Panc1 (cell line): ENCODE results near the gene PEX7. TPM values are rescaled to one million over a fixed set of nuclear protein-coding genes. Genes with fewer than 3 reads are reported as not detected.

Experiments
- ATAC-seq: fragments of 200-7000 bp; cut with Tn5 transposase; 2 replicates; pipeline ENCODE4 v1.9.1; 2020; ENCODE audit warnings: mild to moderate bottlenecking, moderate library complexity
- BruUV-seq: library from RNA; stranded (reverse); fragments of 400-500 nt; replicated peaks from 2 replicates; lab custom pipeline; 2021; lab: Mats Ljungman, UMichigan
- CTCF ChIA-PET: fragments of 300-600 bp; sonication (Branson Sonifier 250); formaldehyde crosslinking; loops from one replicate; lab custom pipeline; 2022; ENCODE audit warnings: antibody characterized with exemption; lab: Charles Lee
- POLR2A ChIA-PET: fragments of 300-600 bp; sonication (Branson Sonifier 250); formaldehyde crosslinking; loops from one replicate; lab custom pipeline; 2022; ENCODE audit warnings: antibody characterized with exemption; lab: Charles Lee
- DNase-seq: peaks from one replicate; pipeline ENCODE4 v3.0.0-alpha.2; 2010; ENCODE audit warnings: low read depth, low spot score
- H3K27ac ChIP-seq: 2 replicates; pipeline ENCODE4 v1.5.1; 2011; ENCODE audit warnings: mild to moderate bottlenecking, low read length, inconsistent platforms
- H3K27me3 ChIP-seq: fragments of 200-500 bp; sonication (Bioruptor generic); 2 replicates; pipeline ENCODE4 v1.6.0; 2014; ENCODE audit warnings: low read length, inconsistent platforms; ENCODE audit not compliant: control insufficient read depth, insufficient read depth
- H3K36me3 ChIP-seq: fragments of 200-500 bp; sonication (Bioruptor generic); 2 replicates; pipeline ENCODE4 v1.5.1; 2014; ENCODE audit warnings: inconsistent platforms, mild to moderate bottlenecking, low read length, moderate library complexity; ENCODE audit not compliant: control insufficient read depth, insufficient read depth
- H3K4me1 ChIP-seq: 2 replicates; pipeline ENCODE4 v1.5.1; 2011; ENCODE audit warnings: inconsistent platforms, mild to moderate bottlenecking, low read length, moderate library complexity; ENCODE audit not compliant: control insufficient read depth, insufficient read depth
- H3K4me3 ChIP-seq, 2 experiments: 2 replicates each; pipeline ENCODE4 v1.5.1; 2011 to 2012; ENCODE audit warnings: low read depth in 2 of 2, low read length in 2 of 2, mild to moderate bottlenecking in 2 of 2, inconsistent platforms in 1 of 2, moderate library complexity in 1 of 2
- H3K9me3 ChIP-seq: fragments of 200-500 bp; sonication (Bioruptor generic); 2 replicates; pipeline ENCODE4 v1.5.1; 2014; ENCODE audit warnings: low read depth, mild to moderate bottlenecking, inconsistent platforms, low read length, moderate library complexity; ENCODE audit not compliant: control insufficient read depth, insufficient read depth
- POLR2AphosphoS5 ChIP-seq: IDR thresholded peaks from 2 replicates; pipeline ENCODE4 v1.6.1; 2012; ENCODE audit warnings: mild to moderate bottlenecking, low read depth, low read length, moderate library complexity
- SIN3A ChIP-seq: IDR thresholded peaks from 2 replicates; pipeline ENCODE4 v1.6.1; 2012; ENCODE audit warnings: low read depth, mild to moderate bottlenecking, low read length, moderate library complexity, borderline replicate concordance; ENCODE audit not compliant: insufficient read depth
- TCF7L2 ChIP-seq: IDR thresholded peaks from 2 replicates; pipeline ENCODE4 v1.6.1; 2011; ENCODE audit warnings: mild to moderate bottlenecking, low read depth, low read length, inconsistent platforms
- in situ Hi-C: cut with HindIII; loops from 2 replicates; pipeline ENCODE4 v1.10.0; 2016; ENCODE audit warnings: low sequenced_read_pairs, low pct_unique_long_range_greater_than_20kb
- intact Hi-C: fragments of 100-400 bp; cut with micrococcal nuclease; formaldehyde crosslinking; loops from one replicate; pipeline ENCODE4 v1.10.0; 2022; ENCODE audit not compliant: unreplicated experiment
- total RNA-seq: library from RNA; stranded (reverse); gene quantifications from one replicate; pipeline ENCODE4 v1.2.1, GENCODE V29; 2021; ENCODE audit not compliant: unreplicated experiment
- TF ChIP-seq, protein P1 (sequence below): fragments of 450-650 bp; IDR thresholded peaks from 2 replicates; pipeline ENCODE4 v1.5.1; 2017; ENCODE audit warnings: mild to moderate bottlenecking
- TF ChIP-seq, protein P2 (sequence below), 2 experiments: IDR thresholded peaks; 2 replicates each; pipeline ENCODE4 v1.6.1; 2011 to 2012; ENCODE audit warnings: low read depth in 2 of 2, control low read depth in 1 of 2, low read length in 1 of 2, mild to moderate bottlenecking in 1 of 2, moderate library complexity in 1 of 2; ENCODE audit not compliant: insufficient read depth in 1 of 2

The PEX7 gene
- total RNA-seq, 1 experiment from 2014 or later: 8.8 TPM

DNA sequence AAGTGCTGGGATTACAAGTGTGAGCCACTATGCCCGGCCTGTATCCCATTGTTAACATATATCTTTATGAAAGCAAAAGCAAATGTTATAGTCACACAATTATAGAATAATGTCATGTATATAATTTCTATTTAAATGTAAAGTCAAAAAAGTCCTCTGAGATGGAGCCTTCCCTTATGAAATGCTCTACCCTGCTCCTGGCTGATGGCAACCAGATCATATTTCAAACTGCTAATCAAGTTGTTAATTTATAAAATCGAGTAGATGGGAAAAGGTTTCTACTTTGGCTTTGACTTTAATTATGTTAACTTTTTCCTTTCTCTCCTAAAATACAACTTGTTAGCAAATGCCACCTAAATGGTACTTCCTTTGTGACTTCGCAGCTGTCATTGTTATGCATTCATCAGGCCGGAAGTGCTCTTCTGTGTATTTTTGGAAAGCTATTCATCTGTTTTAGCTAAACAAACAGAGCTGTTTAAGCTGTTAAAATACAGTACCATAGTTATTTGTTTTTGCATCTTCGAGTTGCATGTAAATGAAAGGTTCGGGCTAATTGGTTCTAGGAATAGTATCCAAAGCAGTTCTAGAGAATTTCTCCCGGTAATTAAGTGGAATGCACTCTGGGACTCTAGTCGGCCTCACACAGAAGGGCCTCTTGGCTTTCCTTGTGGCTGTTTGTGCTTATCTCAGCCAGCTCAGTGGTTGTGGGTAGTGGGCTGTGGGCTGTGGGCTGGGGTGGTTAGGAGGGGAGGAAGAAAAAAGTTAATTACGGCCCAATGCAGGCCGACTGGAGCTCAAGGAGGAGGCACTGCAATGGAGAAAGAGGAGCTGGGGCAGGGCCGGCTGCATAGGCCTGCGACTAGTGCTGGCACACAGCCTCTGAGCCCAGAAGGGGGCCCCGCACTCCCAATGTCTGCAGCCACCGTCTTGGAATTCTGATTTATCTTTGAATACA is 134.5 kb downstream of the PEX7 start:
- no peak overlapping the region for H3K4me3 ChIP-seq
- H3K27me3 ChIP-seq: no peaks in the 10 kb centered on the region
- no peak overlapping the region for H3K27ac ChIP-seq
- ATAC-seq (no peak), DNase-seq (no peak)
- ChIA-PET CTCF (no interaction called here), POLR2A (no interaction called here)
- no TSS peak for BruUV-seq
- TF ChIP-seq, protein P1, sequence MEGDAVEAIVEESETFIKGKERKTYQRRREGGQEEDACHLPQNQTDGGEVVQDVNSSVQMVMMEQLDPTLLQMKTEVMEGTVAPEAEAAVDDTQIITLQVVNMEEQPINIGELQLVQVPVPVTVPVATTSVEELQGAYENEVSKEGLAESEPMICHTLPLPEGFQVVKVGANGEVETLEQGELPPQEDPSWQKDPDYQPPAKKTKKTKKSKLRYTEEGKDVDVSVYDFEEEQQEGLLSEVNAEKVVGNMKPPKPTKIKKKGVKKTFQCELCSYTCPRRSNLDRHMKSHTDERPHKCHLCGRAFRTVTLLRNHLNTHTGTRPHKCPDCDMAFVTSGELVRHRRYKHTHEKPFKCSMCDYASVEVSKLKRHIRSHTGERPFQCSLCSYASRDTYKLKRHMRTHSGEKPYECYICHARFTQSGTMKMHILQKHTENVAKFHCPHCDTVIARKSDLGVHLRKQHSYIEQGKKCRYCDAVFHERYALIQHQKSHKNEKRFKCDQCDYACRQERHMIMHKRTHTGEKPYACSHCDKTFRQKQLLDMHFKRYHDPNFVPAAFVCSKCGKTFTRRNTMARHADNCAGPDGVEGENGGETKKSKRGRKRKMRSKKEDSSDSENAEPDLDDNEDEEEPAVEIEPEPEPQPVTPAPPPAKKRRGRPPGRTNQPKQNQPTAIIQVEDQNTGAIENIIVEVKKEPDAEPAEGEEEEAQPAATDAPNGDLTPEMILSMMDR: 0 out of 2 replicates have a peak, but pooled peaks have one; percentile 10
- no peak for TF ChIP-seq TCF7L2
- in situ Hi-C loops (no loop called here), intact Hi-C loops (no loop called here)
- H3K36me3 ChIP-seq: no peaks in the 10 kb centered on the region
- H3K4me1 ChIP-seq: no peaks in the 10 kb centered on the region
- no peaks in the 10 kb centered on the region for H3K9me3 ChIP-seq

DNA sequence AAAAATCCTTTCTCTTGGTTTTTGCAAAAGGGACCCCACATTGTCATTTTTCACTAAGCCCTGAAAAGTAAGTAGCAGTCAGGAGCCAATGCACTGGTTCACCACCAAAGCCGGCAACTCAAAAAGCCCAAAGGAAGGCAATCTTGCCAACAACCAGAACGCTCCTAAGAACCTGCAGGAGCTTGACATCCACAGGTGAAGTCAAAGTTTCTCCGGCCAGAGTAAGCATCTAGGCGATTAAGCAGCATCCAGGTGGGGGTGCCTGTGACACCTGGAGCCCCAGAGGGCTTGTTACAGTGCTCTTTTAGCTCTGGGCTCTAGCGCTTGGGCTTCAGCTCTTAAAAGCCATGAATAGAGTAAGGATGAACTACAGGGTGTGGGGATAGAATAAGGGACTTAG is 135.8 kb downstream of the PEX7 start:
- H3K9me3 ChIP-seq: no peaks in the 10 kb centered on the region
- H3K4me3 ChIP-seq: no peak overlapping the region
- TF ChIP-seq TCF7L2 (no peak), SIN3A (no peak), POLR2AphosphoS5 (no peak)
- TF ChIP-seq, protein P1: no peak
- TF ChIP-seq, protein P2, sequence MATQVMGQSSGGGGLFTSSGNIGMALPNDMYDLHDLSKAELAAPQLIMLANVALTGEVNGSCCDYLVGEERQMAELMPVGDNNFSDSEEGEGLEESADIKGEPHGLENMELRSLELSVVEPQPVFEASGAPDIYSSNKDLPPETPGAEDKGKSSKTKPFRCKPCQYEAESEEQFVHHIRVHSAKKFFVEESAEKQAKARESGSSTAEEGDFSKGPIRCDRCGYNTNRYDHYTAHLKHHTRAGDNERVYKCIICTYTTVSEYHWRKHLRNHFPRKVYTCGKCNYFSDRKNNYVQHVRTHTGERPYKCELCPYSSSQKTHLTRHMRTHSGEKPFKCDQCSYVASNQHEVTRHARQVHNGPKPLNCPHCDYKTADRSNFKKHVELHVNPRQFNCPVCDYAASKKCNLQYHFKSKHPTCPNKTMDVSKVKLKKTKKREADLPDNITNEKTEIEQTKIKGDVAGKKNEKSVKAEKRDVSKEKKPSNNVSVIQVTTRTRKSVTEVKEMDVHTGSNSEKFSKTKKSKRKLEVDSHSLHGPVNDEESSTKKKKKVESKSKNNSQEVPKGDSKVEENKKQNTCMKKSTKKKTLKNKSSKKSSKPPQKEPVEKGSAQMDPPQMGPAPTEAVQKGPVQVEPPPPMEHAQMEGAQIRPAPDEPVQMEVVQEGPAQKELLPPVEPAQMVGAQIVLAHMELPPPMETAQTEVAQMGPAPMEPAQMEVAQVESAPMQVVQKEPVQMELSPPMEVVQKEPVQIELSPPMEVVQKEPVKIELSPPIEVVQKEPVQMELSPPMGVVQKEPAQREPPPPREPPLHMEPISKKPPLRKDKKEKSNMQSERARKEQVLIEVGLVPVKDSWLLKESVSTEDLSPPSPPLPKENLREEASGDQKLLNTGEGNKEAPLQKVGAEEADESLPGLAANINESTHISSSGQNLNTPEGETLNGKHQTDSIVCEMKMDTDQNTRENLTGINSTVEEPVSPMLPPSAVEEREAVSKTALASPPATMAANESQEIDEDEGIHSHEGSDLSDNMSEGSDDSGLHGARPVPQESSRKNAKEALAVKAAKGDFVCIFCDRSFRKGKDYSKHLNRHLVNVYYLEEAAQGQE (IDR thresholded peaks at IDR 0.05; ENCODE audit: insufficient read depth in 1 of 2, low read depth in 2 of 2, low read length in 1 of 2): no peak
- POLR2A ChIA-PET: no interaction called here
- intact Hi-C loops (no loop called here), in situ Hi-C loops (no loop called here)
- ATAC-seq: no peak
- no peak for DNase-seq
- BruUV-seq: no TSS peak
- H3K27me3 ChIP-seq: no peaks in the 10 kb centered on the region
- no peaks in the 10 kb centered on the region for H3K36me3 ChIP-seq
- CTCF ChIA-PET: no interaction called here
- no peaks in the 10 kb centered on the region for H3K4me1 ChIP-seq
- H3K27ac ChIP-seq: no peak overlapping the region
